GM19397 (cell line): Measurements from ENCODE around the gene GPSM3.
"Not testable (repeated sequence)": the region's sequence is repeated elsewhere in the genome, so short reads cannot be mapped to it uniquely, and the experiment has no call there.

Source experiments
- ATAC-seq: cut with Tn5 transposase; IDR thresholded peaks from one replicate; pipeline ENCODE4 v1.9.1; 2021; ENCODE audit warnings: mild to moderate bottlenecking, moderate library complexity; ENCODE audit not compliant: unreplicated experiment

The GPSM3 gene, protein sequence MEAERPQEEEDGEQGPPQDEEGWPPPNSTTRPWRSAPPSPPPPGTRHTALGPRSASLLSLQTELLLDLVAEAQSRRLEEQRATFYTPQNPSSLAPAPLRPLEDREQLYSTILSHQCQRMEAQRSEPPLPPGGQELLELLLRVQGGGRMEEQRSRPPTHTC

DNA sequence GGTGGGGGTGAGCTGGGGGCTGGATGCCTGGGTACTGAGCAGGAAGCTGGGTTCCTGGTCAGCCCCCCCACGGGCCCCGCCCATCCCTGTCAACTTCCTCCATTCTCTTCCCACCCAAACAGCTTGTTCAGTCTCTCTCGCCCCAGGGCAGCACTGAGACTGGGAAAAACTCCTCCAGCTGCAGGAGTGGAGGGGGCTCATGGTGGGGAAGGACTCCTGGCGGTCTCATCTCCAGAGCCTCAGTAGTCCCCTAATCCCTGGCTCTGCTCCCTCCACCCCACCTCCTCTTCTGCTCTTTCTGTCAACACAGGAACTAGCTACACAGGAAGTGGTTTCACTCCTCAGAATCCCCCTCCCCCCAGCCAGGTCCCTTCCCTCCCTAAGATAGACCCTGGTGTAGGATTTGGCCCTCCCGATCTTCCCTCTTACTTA, at the start of gene GPSM3:
GPSM3 (minus strand) TSS at position 36 of the 432 bp plus-strand sequence. CDS start 130 bp downstream, outside the sequence.
- no peak for ATAC-seq

DNA sequence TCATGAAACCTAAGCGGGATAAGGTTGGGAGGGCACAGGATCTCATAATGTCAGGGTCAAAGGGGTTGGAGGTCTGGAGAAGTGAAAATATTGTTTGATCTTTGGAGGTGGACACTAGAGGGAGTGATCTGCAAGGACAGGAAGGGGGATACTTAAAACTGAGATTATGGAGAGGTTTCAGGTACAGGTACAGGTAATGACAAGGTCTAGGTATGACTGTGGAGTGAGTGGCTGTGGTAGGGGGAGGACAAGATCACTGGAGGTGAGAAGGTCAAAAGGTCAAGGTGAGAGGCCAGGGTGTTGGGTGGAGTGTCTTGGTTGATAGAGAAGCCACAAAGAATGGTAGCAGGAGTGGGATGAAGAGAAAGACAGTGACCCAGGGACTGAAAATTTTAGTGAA, 48.2 kb upstream of the GPSM3 start:
- ATAC-seq, result no peak

DNA sequence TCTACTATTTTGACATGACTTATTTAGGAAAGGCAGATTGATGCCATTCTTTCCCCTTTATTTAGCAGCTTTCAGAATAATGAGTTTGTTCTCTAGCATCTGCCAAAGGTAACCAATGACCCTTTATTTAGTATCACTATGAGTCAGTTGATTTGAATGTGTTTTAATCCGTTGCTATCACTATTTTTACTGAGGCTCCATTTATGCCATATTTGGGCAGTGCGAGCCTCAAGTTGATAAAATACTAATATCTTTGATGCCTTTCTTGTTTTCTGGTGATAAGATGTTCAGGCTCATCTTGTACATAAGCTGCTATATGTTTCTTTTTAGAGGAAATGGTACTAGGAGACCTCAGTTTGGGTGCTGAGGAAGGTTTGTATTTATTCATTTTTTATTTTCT, 47.0 kb upstream of the GPSM3 start:
- no peak for ATAC-seq

DNA sequence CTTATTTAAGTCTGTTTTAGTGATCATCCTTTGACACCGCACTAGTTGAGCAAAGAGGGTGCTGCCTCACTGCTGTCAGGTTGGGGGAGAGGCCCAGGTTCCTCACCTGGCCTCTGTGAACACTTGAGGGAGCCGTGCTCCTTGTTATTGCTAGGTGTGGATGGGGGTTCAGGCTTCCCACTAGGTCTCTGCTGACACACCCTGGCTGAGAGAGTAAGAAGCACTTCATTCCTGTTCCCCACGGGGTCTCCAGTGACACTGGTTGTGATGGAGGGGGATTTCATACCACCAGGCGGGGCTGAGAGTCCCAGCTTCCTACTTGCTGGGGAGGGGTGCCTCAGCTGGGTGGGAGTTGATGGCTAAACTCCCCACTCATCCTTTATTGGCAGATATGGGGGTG, 42.5 kb upstream of the GPSM3 start:
- no peak for ATAC-seq

DNA sequence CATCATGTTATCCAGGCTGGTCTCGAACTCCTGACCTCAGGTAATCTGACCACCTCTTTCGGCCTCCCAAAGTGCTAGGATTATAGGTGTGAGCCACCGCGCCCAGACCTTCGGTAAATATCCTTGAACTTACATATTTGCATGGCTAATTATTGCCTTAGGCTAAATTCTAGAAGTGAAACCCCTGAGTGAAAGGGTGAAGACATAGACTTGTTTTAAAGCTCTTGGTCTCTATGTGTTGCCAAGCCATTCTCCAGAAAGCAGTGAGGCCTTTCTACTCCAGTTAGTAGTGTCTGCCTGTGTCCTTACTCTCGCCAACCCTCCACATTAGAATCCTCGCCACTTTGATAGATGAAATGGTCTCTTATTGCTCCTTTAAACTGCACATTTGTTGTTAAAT, 34.0 kb upstream of the GPSM3 start:
- ATAC-seq, result no peak

DNA sequence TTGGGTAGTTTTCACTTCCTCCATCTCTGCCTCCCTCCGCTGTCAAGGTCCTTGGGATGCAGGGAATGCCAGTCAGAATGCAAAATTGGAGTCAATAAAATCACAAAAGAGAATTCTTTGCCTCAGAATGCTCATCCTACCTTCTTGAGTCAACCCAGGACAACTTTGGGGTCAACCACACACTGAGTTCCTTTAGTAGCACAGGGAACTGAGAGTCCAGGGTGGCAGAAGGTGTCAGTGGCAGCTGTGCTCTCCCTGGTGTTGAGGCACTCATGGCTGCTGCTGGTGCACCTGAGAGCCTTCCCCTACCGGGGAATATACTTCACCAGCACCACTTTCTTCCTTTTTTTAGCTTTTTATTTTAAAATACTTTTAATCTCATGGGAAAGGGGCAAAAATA, 32.3 kb upstream of the GPSM3 start:
- no peak for ATAC-seq

DNA sequence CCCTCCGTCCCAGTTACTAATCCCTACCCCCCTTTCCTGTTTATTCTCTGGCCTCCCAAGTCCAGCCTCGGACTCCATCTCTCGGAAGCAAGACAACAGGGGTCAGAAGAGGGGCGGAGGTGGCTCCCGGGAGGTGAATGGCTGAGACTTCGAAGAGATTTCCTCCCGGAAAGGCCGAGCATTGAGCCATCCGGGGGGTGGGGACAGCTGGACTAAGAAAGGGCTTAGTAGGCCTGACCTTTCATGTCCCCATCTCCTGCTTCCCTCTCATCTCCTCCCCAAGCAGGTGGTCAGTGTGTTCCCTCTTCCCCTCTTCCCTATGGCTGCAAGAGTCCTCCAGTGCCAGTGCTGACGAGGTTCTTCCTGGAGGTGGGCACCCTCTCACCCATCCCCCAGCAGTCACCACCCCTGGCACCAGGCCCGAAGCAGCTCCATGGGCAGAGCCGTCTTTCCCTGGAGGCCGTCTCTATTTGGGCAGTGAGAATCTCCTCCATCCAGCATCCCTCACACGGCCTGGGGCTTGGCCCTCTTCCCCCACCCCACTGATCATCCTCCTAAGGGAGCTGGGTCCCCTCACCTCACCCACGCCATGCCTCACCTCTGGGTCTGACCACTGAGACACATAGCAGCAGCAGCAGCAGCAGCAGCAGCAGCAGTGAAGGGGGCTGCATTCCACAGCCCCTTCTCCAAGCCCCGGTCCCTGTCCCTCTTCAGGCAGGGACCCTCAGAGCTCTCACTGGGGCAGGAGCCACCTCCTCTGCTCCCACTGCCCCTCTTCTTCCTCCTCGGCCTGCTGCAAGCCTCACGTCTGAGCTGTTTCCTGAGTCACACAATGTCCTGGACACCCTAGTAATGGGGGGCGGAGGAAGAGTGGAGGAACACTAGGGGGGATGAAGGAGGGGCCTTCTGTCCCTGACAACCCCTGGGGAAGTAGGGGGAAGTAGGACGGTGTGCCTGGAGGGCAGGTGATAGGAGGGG, 31.1 kb upstream of the GPSM3 start, which contains the start of gene NOTCH4:
NOTCH4 (minus strand) TSS at position 810 of the 978 bp plus-strand sequence; CDS start at position 671, 139 bp downstream.
- no peak for ATAC-seq

DNA sequence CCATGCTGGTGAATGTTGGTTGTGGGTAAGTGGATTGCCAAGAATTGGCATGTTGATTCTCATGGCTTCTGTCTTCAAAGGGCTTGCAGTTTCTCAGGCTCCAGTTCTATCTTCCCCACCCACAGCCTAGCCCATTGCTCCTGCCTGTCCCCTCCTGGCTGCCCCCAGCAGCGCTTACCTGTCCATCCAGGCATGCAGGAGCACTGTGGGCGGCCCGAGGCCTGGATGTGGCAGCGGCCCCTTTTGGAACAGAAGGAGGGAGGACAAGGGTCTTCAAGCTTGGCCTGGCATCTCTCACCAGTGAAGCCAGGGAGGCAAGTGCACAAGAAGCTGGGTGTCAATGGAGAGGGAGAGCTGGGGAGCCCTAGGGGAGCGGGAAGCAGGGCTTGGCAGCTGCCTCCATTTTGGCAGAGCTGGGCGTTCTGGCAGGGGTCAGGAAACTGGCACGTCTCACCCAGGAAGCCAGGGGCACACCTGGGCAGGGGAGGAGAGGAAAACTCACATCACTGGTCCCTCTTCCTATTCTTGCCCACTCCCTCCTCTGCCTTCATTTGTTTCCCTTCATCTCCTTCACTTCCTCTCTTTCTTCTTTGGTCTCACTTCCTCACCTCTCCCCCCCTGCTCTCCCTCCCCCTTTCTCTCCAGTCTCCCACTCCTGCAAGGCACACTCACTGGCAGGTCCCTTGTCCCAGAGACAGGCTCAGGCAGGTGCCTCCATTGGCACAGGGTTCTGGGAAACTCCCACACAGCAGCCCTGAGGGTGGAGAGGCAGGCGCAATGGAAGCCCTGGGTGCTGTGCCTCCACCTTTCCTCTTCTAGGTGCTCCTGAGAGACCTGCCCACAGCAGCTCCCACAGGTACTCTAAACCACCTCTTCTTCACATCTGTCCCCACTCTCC, 30.1 kb upstream of the GPSM3 start:
- no peak for ATAC-seq

DNA sequence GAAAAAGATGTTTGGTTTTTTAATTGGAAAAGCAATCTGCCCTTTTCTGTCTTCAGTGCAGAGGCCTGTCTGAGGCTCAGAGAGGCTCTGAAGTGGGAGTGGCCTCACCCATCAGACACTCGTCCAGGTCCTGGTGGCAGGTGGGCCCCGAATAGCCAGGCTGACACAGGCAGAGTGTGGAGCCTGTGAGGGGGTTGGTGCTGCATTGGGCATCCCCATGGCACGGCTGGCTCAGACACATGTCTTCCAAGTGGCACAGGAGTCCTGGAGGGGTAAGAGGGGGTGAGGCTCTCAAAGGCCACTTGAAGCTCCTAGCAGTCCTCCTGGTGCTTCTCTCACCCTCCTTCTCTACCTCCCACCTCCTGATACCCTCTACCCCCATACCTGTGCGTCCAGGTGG, 27.6 kb upstream of the GPSM3 start:
- ATAC-seq, result no peak

DNA sequence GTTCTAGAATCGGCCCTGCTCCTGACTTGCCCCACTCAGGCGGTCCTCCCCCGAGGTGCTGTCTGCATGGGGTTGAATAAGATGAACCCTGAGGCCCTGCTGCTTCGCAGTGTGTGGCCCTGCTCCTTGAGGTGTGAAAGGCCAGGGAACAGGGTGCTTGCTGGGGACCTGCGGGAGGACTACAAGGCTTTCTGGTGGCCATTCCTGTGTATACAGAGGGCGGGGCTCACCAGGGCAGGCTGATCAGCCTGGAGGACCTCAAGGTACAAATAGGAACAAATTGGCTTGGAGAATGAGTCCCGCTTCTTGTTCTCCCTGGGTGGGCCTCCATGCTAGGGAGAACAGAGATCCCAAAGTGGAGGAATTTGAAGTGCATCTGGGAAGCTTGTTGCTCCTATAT, 25.7 kb upstream of the GPSM3 start:
- ATAC-seq, result no peak

DNA sequence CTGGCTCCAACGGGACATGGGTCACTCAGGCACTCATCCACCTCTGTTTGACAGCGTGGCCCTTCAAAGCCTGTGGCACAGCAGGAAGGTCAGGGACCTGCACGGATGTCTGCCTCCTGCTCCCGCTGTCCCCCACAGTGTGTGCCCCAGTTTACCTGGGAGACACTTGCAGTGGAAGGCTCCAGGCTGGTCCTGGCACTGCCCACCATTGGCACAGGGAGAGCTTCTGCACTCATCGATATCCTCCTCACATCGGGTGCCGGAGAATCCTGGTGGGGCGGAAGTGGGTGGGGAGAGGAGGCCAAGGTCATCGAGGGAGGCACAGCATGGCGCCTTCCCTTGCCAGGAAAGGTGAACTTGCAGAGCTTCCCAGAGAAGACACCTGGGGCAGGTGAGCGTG, 24.6 kb upstream of the GPSM3 start:
- ATAC-seq, result no peak

DNA sequence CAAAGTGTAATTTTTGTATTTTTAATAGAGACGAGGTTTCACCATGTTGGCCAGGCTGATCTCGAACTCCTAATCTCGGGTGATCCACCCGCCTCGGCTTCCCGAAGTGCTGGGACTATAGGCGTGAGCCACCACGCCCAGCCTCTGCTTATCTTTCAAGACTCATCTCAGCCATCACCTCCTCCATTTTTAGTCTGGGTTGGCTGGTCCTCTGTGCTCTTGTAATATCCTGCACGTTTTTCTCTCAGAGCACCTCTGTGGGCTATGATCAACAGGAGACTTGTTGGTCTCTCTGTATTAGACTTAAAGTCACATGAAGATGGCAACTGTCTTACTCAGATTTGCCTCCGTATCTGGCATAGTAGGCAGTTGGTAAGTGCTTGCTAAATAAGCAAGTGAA, 23.8 kb upstream of the GPSM3 start:
- no peak for ATAC-seq

DNA sequence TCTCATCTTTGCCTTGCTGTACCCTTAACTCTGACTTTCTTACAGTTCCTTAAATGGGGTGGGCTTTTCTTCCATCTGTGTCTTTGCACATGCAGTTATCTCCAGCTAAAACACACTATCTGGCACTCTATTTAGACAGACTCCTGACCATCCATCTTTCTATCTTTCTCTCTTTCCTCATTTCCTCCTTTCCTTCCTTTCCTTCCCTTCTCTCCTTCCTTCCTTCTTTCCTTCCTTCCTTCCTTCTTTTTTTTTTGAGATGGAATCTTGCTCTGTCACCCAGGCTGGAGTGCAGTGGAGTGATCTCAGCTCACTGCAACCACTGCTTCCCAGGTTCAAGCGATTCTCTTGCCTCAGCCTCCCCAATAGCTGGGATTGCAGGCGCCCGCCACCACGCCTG, 23.2 kb upstream of the GPSM3 start:
- no peak for ATAC-seq

DNA sequence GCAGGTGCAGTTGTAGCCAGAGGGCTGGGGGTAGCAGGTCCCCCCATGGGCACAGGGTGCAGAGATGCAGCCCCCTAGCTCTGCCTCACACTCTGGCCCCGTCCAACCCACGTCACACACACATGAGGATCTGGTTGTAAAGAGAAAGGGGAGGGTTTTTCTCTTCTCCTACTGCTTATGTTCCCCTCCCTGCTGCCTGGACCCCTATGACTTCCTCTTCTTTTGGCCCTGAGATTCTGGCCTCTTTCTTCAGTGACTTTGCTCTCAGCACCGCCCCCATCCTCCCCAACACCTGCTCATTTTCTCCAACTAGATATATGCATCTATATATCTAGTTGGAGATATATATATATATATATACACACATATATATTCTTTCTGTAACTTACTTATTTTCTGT, 21.7 kb upstream of the GPSM3 start:
- ATAC-seq, result no peak

DNA sequence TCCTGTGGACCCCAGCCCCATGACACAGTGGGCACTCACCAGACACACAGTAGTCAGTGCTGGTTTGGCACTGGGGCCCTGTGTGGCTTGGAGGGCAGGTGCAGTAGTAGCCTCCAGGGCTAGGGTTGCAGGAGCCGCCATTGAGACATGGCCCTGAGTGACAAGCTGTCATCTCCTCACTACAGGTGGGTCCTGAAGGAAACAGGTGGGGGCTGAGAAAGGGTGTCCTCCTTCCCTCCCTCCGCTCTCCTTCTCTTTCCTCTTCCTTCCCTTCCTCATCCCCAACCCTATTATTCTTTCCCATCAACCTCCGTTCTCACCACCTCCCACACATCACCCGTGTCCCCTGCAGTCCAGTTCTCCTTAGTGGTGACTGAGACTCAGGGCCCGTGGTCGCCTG, 21.2 kb upstream of the GPSM3 start:
- no peak for ATAC-seq

DNA sequence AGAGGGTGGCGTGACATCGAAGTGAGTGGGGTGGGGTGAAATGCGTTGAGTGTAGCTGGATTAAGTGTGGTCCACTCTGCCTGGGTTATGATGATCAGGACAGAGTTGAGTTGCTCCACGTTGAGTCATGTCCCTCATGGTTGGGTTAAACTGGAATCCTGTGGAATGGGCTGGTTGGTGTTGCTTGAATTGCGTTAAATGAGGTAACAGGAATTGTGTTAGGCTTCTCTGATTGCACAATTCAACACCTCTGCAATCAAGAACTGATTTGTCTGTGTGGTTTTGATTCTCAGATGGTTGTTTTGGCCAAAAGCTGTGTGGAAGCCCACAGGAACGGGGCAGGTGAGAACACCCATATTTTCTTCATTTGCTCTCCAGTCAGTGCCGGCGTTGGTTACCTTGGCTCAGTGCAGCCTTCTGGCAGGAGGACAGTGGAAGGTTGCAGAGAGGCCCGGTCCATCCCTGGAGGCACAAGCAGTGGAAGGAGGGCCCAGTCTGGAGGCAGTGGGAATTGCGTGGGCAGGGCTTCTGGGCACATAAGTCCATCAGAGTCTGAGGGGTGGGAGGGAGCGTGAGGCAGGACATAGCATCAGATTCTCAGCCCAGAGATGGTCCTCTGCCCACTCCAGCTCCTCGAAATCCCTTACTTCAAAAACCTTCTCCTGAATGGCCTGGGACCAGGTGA, 19.8 kb upstream of the GPSM3 start:
- ATAC-seq, result no peak

DNA sequence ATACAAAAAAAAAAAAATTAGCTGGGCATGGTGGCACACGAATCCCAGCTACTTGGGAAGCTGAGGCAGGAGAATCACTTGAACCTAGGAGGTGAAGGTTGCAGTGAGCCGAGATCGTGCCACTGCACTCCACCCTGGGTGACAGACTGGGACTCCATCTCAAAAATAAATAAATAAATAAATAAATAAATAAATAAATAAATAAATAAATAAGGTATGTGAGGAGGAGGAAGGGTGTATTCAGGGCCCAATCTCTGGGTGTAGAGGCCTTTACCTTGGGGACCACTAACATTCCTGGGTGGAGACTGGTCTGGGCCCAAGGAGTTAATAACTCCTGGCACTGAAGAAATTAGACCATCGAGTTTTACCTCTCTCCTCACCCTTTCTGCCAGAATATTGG, 19.0 kb upstream of the GPSM3 start:
- ATAC-seq, result not testable (repeated sequence)

DNA sequence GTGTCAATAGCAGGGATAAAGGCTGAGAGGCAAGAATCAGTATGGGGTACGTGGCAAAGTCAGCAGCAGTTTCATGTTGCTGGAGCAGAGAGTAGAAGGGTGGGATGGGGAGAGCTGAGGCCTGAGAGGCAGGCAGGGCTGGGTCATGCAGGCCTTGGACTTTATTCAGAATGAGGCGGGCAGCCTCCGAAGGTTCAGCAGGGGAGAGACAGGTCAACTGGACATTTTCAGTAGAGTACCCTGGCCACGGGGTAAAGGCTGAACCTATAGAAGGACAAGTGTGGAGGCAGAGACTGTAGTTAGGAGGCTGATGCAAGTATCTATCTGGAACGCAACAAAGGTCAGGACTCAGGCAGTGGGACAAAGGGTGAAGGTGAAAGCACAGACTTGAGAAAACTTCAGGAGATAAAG, 17.8 kb upstream of the GPSM3 start:
- ATAC-seq, result no peak

DNA sequence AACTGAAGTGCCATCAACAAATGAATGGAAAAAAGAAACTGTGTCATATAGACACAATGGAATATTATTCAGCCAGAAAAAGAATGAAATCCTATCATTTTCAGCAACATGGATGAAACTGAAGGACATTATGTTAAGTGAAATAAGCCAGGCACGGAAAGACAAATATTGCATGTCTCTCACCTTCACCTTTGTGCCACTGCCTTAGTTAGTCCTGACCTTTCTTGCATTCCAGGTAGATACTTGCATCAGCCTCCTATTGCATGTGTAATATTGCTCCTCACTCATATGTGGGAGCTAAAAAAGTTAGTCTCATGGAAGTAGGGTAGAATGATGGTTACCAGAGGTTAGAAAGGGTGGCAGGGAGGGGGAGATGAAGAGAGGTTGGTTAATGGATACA, 16.6 kb upstream of the GPSM3 start:
- no peak for ATAC-seq

DNA sequence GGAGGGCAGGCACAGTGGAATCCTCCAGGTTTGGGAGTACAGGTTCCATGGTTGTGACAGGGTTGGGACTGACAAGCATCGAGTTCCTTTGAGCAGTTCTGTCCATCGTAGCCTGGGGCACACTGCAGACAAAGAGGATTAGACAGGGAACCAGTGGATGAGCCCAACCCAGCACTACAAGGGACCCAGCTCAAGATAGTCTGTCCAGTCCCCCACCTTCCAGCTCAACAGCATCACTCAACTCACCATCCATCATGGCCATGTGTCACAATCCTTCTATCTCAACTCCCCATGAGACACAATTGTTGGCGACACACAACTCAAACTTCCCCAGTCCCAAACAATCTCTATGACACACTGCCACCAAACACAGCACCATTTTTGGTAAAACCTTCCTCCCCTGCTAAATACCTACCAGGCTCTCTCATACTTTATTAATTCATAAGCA, 11.8 kb upstream of the GPSM3 start:
- no peak for ATAC-seq
